K562 (cell line): Measurements from ENCODE around the gene GPR108. TPM values are rescaled to one million over a fixed set of nuclear protein-coding genes. Genes with fewer than 3 reads are reported as not detected.

Experiments used
- HCFC1 ChIP-seq: IDR thresholded peaks from 2 replicates; pipeline ENCODE4 v1.6.1; 2012; ENCODE audit warnings: low read depth, low read length, improper control_type of control experiment
- IRF1 ChIP-seq: sonication (generic); formaldehyde crosslinking; IDR thresholded peaks from 2 replicates; pipeline ENCODE4 v1.8.0; 2022; ENCODE audit warnings: missing genetic modification reagents, mild to moderate bottlenecking, borderline replicate concordance
- KLF10 ChIP-seq: fragments of 250-450 bp; sonication (Bioruptor Pico); IDR thresholded peaks from 2 replicates; pipeline ENCODE4 v1.6.1; 2021; ENCODE audit warnings: matching md5 sums
- SMARCE1 ChIP-seq: fragments of 450-650 bp; IDR thresholded peaks from 2 replicates; pipeline ENCODE4 v1.7.1; 2016; ENCODE audit warnings: mild to moderate bottlenecking
- STAT5B ChIP-seq: fragments of 250-450 bp; sonication (Bioruptor Pico); IDR thresholded peaks from 2 replicates; pipeline ENCODE4 v1.8.0; 2021; ENCODE audit warnings: mild to moderate bottlenecking, inconsistent platforms
- STAT6 ChIP-seq: sonication (generic); formaldehyde crosslinking; IDR thresholded peaks from 2 replicates; pipeline ENCODE4 v1.8.1; 2023; ENCODE audit warnings: mild to moderate bottlenecking, missing genetic modification reagents
- ZBTB34 ChIP-seq: fragments of 250-450 bp; sonication (Bioruptor Pico); IDR thresholded peaks from 2 replicates; pipeline ENCODE4 v1.8.0; 2021; ENCODE audit warnings: mild to moderate bottlenecking, moderate library complexity
- ZBTB5 ChIP-seq: fragments of 450-650 bp; IDR thresholded peaks from 2 replicates; pipeline ENCODE4 v1.6.1; 2017; ENCODE audit warnings: antibody characterized with exemption
- ZFP91 ChIP-seq: sonication (generic); formaldehyde crosslinking; IDR thresholded peaks from 2 replicates; pipeline ENCODE4 v1.8.0; 2022; ENCODE audit warnings: mild to moderate bottlenecking, missing genetic modification reagents
- polyA plus RNA-seq, 8 experiments: library from polyadenylated mRNA; depleted of rRNA in 4 of 8; stranded (reverse) in 5 of 8; unstranded in 3 of 8; fragments of >200 nt; fragmentation: Nextera tagmentation in 2 of 8; fragmentation: Illumina TruSeq in 1 of 8; extraction: Ambion mirVana in 2 of 8; extraction: Trizol in 1 of 8; gene quantifications; 2 replicates each; pipeline versions ENCODE4 v1.2.1 to v1.2.3, GENCODE V29; 2011 to 2014; ENCODE audit warnings: inconsistent platforms in 1 of 8, missing spikeins in 1 of 8
- total RNA-seq, 7 experiments: library from RNA; depleted of rRNA in 6 of 7; stranded (reverse); fragments of >200 nt in 6 of 7; fragmentation: Illumina TruSeq in 2 of 7; extraction: Trizol in 2 of 7; gene quantifications; 2 replicates each; pipeline versions ENCODE4 v1.2.1 to v1.2.3, GENCODE V29; 2011 to 2021; ENCODE audit warnings: low replicate concordance in 1 of 7

Gene GPR108
- total and polyA plus RNA-seq, 9 of the 15 experiments (the other 6 are each of a cell fraction or from before 2014, with no cell fraction given), result 2.4 to 33.2 (median 24.4) TPM

GRCh38 chr19:6739883-6740588 is 2.7 kb upstream of the GPR108 start (continued):
- TF ChIP-seq ZFP91 (CRISPR knock-in tag) (no peak), STAT5B (no peak), ZBTB34 (CRISPR knock-in tag) (no peak), HCFC1 (no peak; the same call in 1 of the 2 replicates), SMARCE1 (no peak; the same call in 1 of the 2 replicates), STAT6 (no peak), ZBTB5 (no peak), IRF1 (CRISPR knock-in tag) (no peak), KLF10 (CRISPR knock-in tag) (no peak)
